H1 (cell line): ENCODE data around the gene SCARB1. TPM values are rescaled to one million over a fixed set of nuclear protein-coding genes. Genes with fewer than 3 reads are reported as not detected.

Experiments
- YY1 ChIP-seq: IDR thresholded peaks from 2 replicates; pipeline ENCODE4 v1.6.1; 2011; ENCODE audit warnings: low read depth, mild to moderate bottlenecking, low read length
- polyA plus RNA-seq, 7 experiments: library from polyadenylated mRNA; depleted of rRNA in 3 of 7; stranded (reverse) in 5 of 7; unstranded in 2 of 7; fragments of >200 nt in 5 of 7; fragments of 200-250 nt in 2 of 7; gene quantifications; 1 replicate in 5 of 7; 2 replicates in 1 of 7; 4 replicates in 1 of 7; pipeline versions ENCODE4 v1.2.1 to v1.2.3, GENCODE V29; 2011 to 2013; ENCODE audit warnings: missing spikeins in 2 of 7, mixed read lengths in 2 of 7
- total RNA-seq: library from RNA; stranded (reverse); fragmentation: NEBNext Ultra II Directional; extraction: Animal tissue kit (Norgen Biotek cat#: 25700); gene quantifications from 2 replicates; pipeline ENCODE4 v1.2.1, GENCODE V29; 2021
- TF ChIP-seq, protein P1 (sequence below): fragments of 300-600 bp; sonication (generic); IDR thresholded peaks from 2 replicates; pipeline ENCODE4 v1.7.1; 2012; ENCODE audit warnings: low read length, moderate library complexity, mild to moderate bottlenecking, inconsistent platforms; ENCODE audit not compliant: insufficient replicate concordance

SCARB1 gene
- total and polyA plus RNA-seq, 2 of the 8 experiments (the other 6 are each of a cell fraction or from before 2014, with no cell fraction given): 45.3 to 57.1 TPM

DNA sequence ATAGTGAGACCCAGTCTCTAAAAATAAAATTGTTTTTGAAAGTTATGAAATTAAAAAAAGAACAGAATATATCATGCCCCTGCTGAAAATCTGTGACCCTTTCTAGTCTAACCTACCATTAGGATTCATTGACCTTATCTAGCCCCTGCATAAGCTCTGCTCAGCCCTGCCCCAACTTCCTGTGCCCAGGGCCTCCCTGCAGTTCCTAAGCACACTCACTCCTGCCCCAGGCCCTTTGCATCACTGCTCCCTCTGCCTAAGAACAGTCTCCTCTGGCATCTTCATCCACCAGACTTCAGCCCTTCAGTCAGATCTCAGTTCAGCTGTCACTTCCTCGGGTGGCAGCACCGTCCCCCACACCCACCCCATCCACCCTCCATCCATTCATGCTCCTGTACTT is 55.4 kb downstream of the SCARB1 start (continued):
- TF ChIP-seq, protein P1, sequence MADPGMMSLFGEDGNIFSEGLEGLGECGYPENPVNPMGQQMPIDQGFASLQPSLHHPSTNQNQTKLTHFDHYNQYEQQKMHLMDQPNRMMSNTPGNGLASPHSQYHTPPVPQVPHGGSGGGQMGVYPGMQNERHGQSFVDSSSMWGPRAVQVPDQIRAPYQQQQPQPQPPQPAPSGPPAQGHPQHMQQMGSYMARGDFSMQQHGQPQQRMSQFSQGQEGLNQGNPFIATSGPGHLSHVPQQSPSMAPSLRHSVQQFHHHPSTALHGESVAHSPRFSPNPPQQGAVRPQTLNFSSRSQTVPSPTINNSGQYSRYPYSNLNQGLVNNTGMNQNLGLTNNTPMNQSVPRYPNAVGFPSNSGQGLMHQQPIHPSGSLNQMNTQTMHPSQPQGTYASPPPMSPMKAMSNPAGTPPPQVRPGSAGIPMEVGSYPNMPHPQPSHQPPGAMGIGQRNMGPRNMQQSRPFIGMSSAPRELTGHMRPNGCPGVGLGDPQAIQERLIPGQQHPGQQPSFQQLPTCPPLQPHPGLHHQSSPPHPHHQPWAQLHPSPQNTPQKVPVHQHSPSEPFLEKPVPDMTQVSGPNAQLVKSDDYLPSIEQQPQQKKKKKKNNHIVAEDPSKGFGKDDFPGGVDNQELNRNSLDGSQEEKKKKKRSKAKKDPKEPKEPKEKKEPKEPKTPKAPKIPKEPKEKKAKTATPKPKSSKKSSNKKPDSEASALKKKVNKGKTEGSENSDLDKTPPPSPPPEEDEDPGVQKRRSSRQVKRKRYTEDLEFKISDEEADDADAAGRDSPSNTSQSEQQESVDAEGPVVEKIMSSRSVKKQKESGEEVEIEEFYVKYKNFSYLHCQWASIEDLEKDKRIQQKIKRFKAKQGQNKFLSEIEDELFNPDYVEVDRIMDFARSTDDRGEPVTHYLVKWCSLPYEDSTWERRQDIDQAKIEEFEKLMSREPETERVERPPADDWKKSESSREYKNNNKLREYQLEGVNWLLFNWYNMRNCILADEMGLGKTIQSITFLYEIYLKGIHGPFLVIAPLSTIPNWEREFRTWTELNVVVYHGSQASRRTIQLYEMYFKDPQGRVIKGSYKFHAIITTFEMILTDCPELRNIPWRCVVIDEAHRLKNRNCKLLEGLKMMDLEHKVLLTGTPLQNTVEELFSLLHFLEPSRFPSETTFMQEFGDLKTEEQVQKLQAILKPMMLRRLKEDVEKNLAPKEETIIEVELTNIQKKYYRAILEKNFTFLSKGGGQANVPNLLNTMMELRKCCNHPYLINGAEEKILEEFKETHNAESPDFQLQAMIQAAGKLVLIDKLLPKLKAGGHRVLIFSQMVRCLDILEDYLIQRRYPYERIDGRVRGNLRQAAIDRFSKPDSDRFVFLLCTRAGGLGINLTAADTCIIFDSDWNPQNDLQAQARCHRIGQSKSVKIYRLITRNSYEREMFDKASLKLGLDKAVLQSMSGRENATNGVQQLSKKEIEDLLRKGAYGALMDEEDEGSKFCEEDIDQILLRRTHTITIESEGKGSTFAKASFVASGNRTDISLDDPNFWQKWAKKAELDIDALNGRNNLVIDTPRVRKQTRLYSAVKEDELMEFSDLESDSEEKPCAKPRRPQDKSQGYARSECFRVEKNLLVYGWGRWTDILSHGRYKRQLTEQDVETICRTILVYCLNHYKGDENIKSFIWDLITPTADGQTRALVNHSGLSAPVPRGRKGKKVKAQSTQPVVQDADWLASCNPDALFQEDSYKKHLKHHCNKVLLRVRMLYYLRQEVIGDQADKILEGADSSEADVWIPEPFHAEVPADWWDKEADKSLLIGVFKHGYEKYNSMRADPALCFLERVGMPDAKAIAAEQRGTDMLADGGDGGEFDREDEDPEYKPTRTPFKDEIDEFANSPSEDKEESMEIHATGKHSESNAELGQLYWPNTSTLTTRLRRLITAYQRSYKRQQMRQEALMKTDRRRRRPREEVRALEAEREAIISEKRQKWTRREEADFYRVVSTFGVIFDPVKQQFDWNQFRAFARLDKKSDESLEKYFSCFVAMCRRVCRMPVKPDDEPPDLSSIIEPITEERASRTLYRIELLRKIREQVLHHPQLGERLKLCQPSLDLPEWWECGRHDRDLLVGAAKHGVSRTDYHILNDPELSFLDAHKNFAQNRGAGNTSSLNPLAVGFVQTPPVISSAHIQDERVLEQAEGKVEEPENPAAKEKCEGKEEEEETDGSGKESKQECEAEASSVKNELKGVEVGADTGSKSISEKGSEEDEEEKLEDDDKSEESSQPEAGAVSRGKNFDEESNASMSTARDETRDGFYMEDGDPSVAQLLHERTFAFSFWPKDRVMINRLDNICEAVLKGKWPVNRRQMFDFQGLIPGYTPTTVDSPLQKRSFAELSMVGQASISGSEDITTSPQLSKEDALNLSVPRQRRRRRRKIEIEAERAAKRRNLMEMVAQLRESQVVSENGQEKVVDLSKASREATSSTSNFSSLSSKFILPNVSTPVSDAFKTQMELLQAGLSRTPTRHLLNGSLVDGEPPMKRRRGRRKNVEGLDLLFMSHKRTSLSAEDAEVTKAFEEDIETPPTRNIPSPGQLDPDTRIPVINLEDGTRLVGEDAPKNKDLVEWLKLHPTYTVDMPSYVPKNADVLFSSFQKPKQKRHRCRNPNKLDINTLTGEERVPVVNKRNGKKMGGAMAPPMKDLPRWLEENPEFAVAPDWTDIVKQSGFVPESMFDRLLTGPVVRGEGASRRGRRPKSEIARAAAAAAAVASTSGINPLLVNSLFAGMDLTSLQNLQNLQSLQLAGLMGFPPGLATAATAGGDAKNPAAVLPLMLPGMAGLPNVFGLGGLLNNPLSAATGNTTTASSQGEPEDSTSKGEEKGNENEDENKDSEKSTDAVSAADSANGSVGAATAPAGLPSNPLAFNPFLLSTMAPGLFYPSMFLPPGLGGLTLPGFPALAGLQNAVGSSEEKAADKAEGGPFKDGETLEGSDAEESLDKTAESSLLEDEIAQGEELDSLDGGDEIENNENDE: no peak
- TF ChIP-seq YY1: no peak
